MCF 10A (cell line): Measurements from ENCODE around the gene KLF4. TPM values are rescaled to one million over a fixed set of nuclear protein-coding genes. Genes with fewer than 3 reads are reported as not detected.
A peak's percentile ranks its signal among the peaks of the same experiment; 100 is the strongest.

ENCODE experiments used
- BruUV-seq: library from RNA; stranded (reverse); fragments of 400-500 nt; replicated peaks from 2 replicates; lab custom pipeline; 2021; lab: Mats Ljungman, UMichigan
- CTCF ChIA-PET: fragments of 300-600 bp; sonication (Branson Sonifier 250); formaldehyde crosslinking; extraction: SDS; loops from one replicate; lab custom pipeline; 2021; ENCODE audit warnings: antibody characterized with exemption, inconsistent platforms; lab: Yijun Ruan, JAX
- POLR2A ChIA-PET: fragments of 300-600, 350-650 bp; sonication (Branson Sonifier 250); formaldehyde crosslinking; extraction: SDS; loops from one replicate; lab custom pipeline; 2020; ENCODE audit warnings: antibody characterized with exemption, inconsistent platforms; lab: Yijun Ruan, JAX
- DNase-seq: peaks from one replicate; pipeline ENCODE4 v3.0.0-alpha.2; 2018; ENCODE audit not compliant: unreplicated experiment
- H3K27ac Mint-ChIP-seq: one replicate; pipeline ENCODE4 v1.8.0; 2022; ENCODE audit warnings: mild to moderate bottlenecking, low read depth, mixed read lengths; ENCODE audit not compliant: unreplicated experiment
- H3K27me3 Mint-ChIP-seq: one replicate; pipeline ENCODE4 v1.8.0; 2022; ENCODE audit warnings: mixed read lengths; ENCODE audit not compliant: insufficient read depth, unreplicated experiment
- H3K36me3 Mint-ChIP-seq: one replicate; pipeline ENCODE4 v1.8.0; 2022; ENCODE audit warnings: mild to moderate bottlenecking, moderate library complexity, mixed read lengths; ENCODE audit not compliant: insufficient read depth, unreplicated experiment
- H3K4me1 Mint-ChIP-seq: one replicate; pipeline ENCODE4 v1.8.0; 2022; ENCODE audit warnings: mixed read lengths; ENCODE audit not compliant: insufficient read depth, unreplicated experiment
- H3K4me3 Mint-ChIP-seq: one replicate; pipeline ENCODE4 v1.8.0; 2022; ENCODE audit warnings: mild to moderate bottlenecking, moderate library complexity, mixed read lengths; ENCODE audit not compliant: unreplicated experiment
- H3K9me3 Mint-ChIP-seq: one replicate; pipeline ENCODE4 v1.8.0; 2022; ENCODE audit warnings: mixed read lengths; ENCODE audit not compliant: unreplicated experiment
- CTCF ChIP-seq: fragments of 200-600 bp; IDR thresholded peaks from one replicate; pipeline ENCODE4 v1.8.0; 2022; ENCODE audit warnings: antibody characterized with exemption, mild to moderate bottlenecking; ENCODE audit not compliant: unreplicated experiment
- intact Hi-C: fragments of 100-400 bp; cut with micrococcal nuclease; formaldehyde crosslinking; loops from 2 replicates; pipeline ENCODE4 v1.14.1; 2022
- total RNA-seq: library from RNA; stranded (reverse); gene quantifications from 2 replicates; pipeline ENCODE4 v1.2.3, GENCODE V29; 2022

KLF4 gene
- total RNA-seq, 1 experiment from 2014 or later = 96.0 TPM

- CTCF ChIA-PET = interaction anchor here (0.6 kb wide), 1 partner anchor 19 kb away, joined by 4 read pairs; no protein-coding TSS in a partner anchor
- no peak for TF ChIP-seq CTCF
Observed at GRCh38 chr9:107518037-107518807, 28.7 kb upstream of the KLF4 start.

GRCh38 chr9:107513464-107514100 lies 24.0 kb upstream of the KLF4 start:
- no peak for TF ChIP-seq CTCF
- Mint-ChIP-seq H3K27me3 (no peaks in the 10 kb centered on the region), H3K27ac (no peak overlapping the region), H3K9me3 (no peaks in the 10 kb centered on the region), H3K4me3 (no peak overlapping the region), H3K4me1 (no peaks in the 10 kb centered on the region), H3K36me3 (no peaks in the 10 kb centered on the region)
- ChIA-PET CTCF (interaction anchor here (0.8 kb wide), 1 partner anchor 27 kb away, joined by 3 read pairs; no protein-coding TSS in a partner anchor), POLR2A (interaction anchor here (0.6 kb wide), 2 partner anchors 624 to 1095 kb away, joined by 3 to 4 read pairs; no protein-coding TSS in a partner anchor)
- DNase-seq = no peak
- BruUV-seq = no TSS peak
- intact Hi-C loops = no loop called here

More at GRCh38 chr9:107518037-107518807, 28.7 kb upstream of the KLF4 start:
- Mint-ChIP-seq H3K9me3 (no peaks in the 10 kb centered on the region), H3K27ac (no peak overlapping the region), H3K27me3 (no peaks in the 10 kb centered on the region), H3K36me3 (no peaks in the 10 kb centered on the region), H3K4me1 (no peaks in the 10 kb centered on the region), H3K4me3 (no peak overlapping the region)
- intact Hi-C loops = no loop called here
- no peak for DNase-seq
- POLR2A ChIA-PET = no interaction called here
- BruUV-seq = no TSS peak

- ChIA-PET POLR2A (interaction anchor here (0.6 to 1.5 kb wide), 9 partner anchors 10 to 818 kb away, joined by 3 to 4 read pairs (median 3); no protein-coding TSS in a partner anchor), CTCF (interaction anchor here (0.6 to 0.7 kb wide), 3 partner anchors 12 to 874 kb away, joined by 3 read pairs; no protein-coding TSS in a partner anchor)
- TF ChIP-seq CTCF = no peak
- Mint-ChIP-seq H3K9me3 (no peaks in the 10 kb centered on the region), H3K27ac (peak overlapping the region; percentile 46), H3K4me3 (peak overlapping the region; percentile 19), H3K4me1 (peaks cover 13% of the 10 kb centered on the region), H3K36me3 (no peaks in the 10 kb centered on the region), H3K27me3 (no peaks in the 10 kb centered on the region)
- no TSS peak for BruUV-seq
- intact Hi-C loops = no loop called here
- DNase-seq = peak; percentile 86
Observed at GRCh38 chr9:107504585-107505455, 15.3 kb upstream of the KLF4 start.
